Uterus (tissue), 2 donors: ENCODE data around the gene GHR.

Experiments used
- CTCF ChIP-seq, 4 experiments: fragments of 200-600 bp in 2 of 4; fragments of 450-650 bp in 2 of 4; sonication (generic) in 2 of 4; IDR thresholded peaks; one replicate each; pipeline ENCODE4 v1.5.1; 2016 to 2019; ENCODE audit warnings: antibody characterized with exemption in 4 of 4, mild to moderate bottlenecking in 2 of 4, moderate library complexity in 1 of 4
- POLR2A ChIP-seq, 2 donors: fragments of 450-650 bp; IDR thresholded peaks; one replicate each; pipeline ENCODE4 v1.6.1; 2016; ENCODE audit warnings: antibody characterized with exemption in 2 of 2, mild to moderate bottlenecking in 1 of 2, moderate library complexity in 1 of 2

GRCh38 chr5:42495914-42496313, 72.7 kb downstream of the GHR start:
- TF ChIP-seq CTCF (IDR thresholded peaks at IDR 0.05) (no peak), POLR2A (IDR thresholded peaks at IDR 0.05) (no peak)
